PC-9 (cell line): ENCODE measurements around the gene SKI. TPM values are rescaled to one million over a fixed set of nuclear protein-coding genes. Genes with fewer than 3 reads are reported as not detected.

ENCODE experiments used
- BruUV-seq: library from RNA; stranded (reverse); fragments of 400-500 nt; replicated peaks from 2 replicates; lab custom pipeline; 2021; lab: Mats Ljungman, UMichigan
- CTCF ChIA-PET: fragments of 300-600 bp; sonication (Branson Sonifier 250); formaldehyde crosslinking; loops from one replicate; lab custom pipeline; 2022; ENCODE audit warnings: antibody characterized with exemption; lab: Charles Lee
- POLR2A ChIA-PET: fragments of 300-600 bp; sonication (Branson Sonifier 250); formaldehyde crosslinking; loops from one replicate; lab custom pipeline; 2022; ENCODE audit warnings: antibody characterized with exemption; ENCODE audit not compliant: unreplicated experiment; lab: Charles Lee
- DNase-seq, 2 experiments: peaks; one replicate each; pipeline versions ENCODE4 v3.0.0 to v3.0.0-alpha.2; 2015 to 2022; ENCODE audit warnings: mixed read lengths in 1 of 2
- H2AFZ ChIP-seq: fragments of 200-600 bp; sonication (generic); 2 replicates; pipeline ENCODE4 v1.8.1; 2017; ENCODE audit warnings: antibody characterized with exemption
- H3F3A ChIP-seq: fragments of 200-600 bp; sonication (generic); 2 replicates; pipeline ENCODE4 v1.8.1; 2017; ENCODE audit warnings: antibody characterized with exemption, mild to moderate bottlenecking, low read depth; ENCODE audit not compliant: insufficient read depth
- H3K27ac ChIP-seq: fragments of 200-600 bp; sonication (generic); 2 replicates; pipeline ENCODE4 v1.6.1; 2016; ENCODE audit warnings: mixed run types
- H3K27me3 ChIP-seq: fragments of 200-600 bp; sonication (generic); 2 replicates; pipeline ENCODE4 v1.6.1; 2016; ENCODE audit warnings: low read depth, mixed run types; ENCODE audit not compliant: insufficient read depth
- H3K36me3 ChIP-seq: fragments of 200-600 bp; sonication (generic); 2 replicates; pipeline ENCODE4 v1.6.1; 2016; ENCODE audit warnings: low read depth, mixed run types
- H3K4me1 ChIP-seq: fragments of 200-600 bp; sonication (generic); replicated peaks from 2 replicates; pipeline ENCODE4 v1.6.1; 2016; ENCODE audit warnings: mixed run types; ENCODE audit not compliant: insufficient read depth
- H3K4me2 ChIP-seq: fragments of 200-600 bp; sonication (generic); 2 replicates; pipeline ENCODE4 v1.6.1; 2017; ENCODE audit warnings: mixed run types
- H3K4me3 ChIP-seq: fragments of 200-600 bp; sonication (generic); 2 replicates; pipeline ENCODE4 v1.6.1; 2016; ENCODE audit warnings: mixed run types
- H3K79me2 ChIP-seq: fragments of 200-600 bp; sonication (generic); 2 replicates; pipeline ENCODE4 v1.6.1; 2017; ENCODE audit warnings: low read depth, mixed run types
- H3K9me2 ChIP-seq: fragments of 200-600 bp; sonication (generic); 2 replicates; pipeline ENCODE4 v1.8.1; 2017; ENCODE audit warnings: mild to moderate bottlenecking; ENCODE audit not compliant: insufficient read depth
- H3K9me3 ChIP-seq: fragments of 200-600 bp; sonication (generic); 2 replicates; pipeline ENCODE4 v1.8.1; 2016; ENCODE audit warnings: low read depth; ENCODE audit not compliant: insufficient read depth
- H4K20me1 ChIP-seq: fragments of 200-600 bp; sonication (generic); 2 replicates; pipeline ENCODE4 v1.8.1; 2017; ENCODE audit not compliant: insufficient read depth
- EZH2 ChIP-seq: fragments of 200-600 bp; sonication (generic); IDR thresholded peaks from 2 replicates; pipeline ENCODE4 v1.8.0; 2017; ENCODE audit warnings: antibody characterized with exemption, low read depth
- intact Hi-C: fragments of 100-400 bp; cut with micrococcal nuclease; formaldehyde crosslinking; loops from one replicate; pipeline ENCODE4 v1.10.0; 2022; ENCODE audit not compliant: unreplicated experiment
- total RNA-seq: library from RNA; stranded (reverse); gene quantifications from 2 replicates; pipeline ENCODE4 v1.2.3, GENCODE V29; 2021
- TF ChIP-seq, protein P1 (sequence below): fragments of 200-600 bp; sonication (generic); conservative IDR thresholded peaks from 2 replicates; pipeline ENCODE4 v1.6.1; 2017; ENCODE audit warnings: mixed run types, antibody characterized with exemption, mild to moderate bottlenecking, moderate library complexity

SKI gene
- total RNA-seq, 1 experiment from 2014 or later: 36.2 TPM

GRCh38 chr1:2319291-2319690 is 91.2 kb downstream of the SKI start:
- H3K4me3 ChIP-seq: no peak overlapping the region
- H3K4me2 ChIP-seq: no peak overlapping the region
- peaks cover 24% of the 10 kb centered on the region for H3K4me1 ChIP-seq
- POLR2A ChIA-PET: no interaction called here
- H4K20me1 ChIP-seq: no peaks in the 10 kb centered on the region
- no TSS peak for BruUV-seq
- CTCF ChIA-PET: no interaction called here
- intact Hi-C loops: loop anchor here (10.0 kb wide), 1 partner anchor 216 kb away; the partner anchor contains the start of gene HES5
- no peak for TF ChIP-seq EZH2
- TF ChIP-seq, protein P1, sequence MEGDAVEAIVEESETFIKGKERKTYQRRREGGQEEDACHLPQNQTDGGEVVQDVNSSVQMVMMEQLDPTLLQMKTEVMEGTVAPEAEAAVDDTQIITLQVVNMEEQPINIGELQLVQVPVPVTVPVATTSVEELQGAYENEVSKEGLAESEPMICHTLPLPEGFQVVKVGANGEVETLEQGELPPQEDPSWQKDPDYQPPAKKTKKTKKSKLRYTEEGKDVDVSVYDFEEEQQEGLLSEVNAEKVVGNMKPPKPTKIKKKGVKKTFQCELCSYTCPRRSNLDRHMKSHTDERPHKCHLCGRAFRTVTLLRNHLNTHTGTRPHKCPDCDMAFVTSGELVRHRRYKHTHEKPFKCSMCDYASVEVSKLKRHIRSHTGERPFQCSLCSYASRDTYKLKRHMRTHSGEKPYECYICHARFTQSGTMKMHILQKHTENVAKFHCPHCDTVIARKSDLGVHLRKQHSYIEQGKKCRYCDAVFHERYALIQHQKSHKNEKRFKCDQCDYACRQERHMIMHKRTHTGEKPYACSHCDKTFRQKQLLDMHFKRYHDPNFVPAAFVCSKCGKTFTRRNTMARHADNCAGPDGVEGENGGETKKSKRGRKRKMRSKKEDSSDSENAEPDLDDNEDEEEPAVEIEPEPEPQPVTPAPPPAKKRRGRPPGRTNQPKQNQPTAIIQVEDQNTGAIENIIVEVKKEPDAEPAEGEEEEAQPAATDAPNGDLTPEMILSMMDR: no peak
- no peaks in the 10 kb centered on the region for H3K79me2 ChIP-seq
- no peaks in the 10 kb centered on the region for H3K9me2 ChIP-seq
- peaks cover 13% of the 10 kb centered on the region; the same call in 1 of the 2 replicates for H3F3A ChIP-seq
- no peak overlapping the region for H3K27ac ChIP-seq
- H3K9me3 ChIP-seq: no peaks in the 10 kb centered on the region
- no peaks in the 10 kb centered on the region for H3K36me3 ChIP-seq
- DNase-seq: no peak
- peaks cover 5% of the 10 kb centered on the region; the same call in 1 of the 2 replicates for H3K27me3 ChIP-seq
- H2AFZ ChIP-seq: no peak overlapping the region

DNA sequence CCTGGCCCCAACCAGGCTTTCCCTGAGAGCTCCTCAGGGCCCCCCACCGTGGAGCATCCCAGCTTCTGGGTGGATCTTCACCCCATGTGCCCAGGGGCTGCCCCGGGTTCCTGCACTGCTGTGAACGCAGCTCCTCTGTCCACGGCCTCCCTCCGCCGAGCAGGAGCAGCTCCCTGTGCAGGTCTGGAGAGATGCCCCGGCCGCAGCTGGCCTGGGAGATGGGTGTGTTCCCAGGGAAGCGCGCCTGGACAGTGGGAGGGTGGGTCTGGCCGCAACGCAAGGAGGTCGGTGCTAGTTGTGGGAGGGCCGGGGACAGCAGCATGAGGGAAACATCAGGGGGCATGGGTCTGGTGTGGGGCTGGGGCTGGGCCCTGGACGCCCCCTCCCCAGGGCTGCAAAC is 91.9 kb downstream of the SKI start:
- Histone ChIP-seq H2AFZ (no peak overlapping the region), H3K27me3 (peaks cover 9% of the 10 kb centered on the region), H3K4me2 (no peak overlapping the region), H3K4me3 (no peak overlapping the region), H3K9me2 (no peaks in the 10 kb centered on the region), H3K36me3 (no peaks in the 10 kb centered on the region), H3K79me2 (no peaks in the 10 kb centered on the region), H3K4me1 (peaks cover 24% of the 10 kb centered on the region), H4K20me1 (no peaks in the 10 kb centered on the region), H3K9me3 (no peaks in the 10 kb centered on the region), H3K27ac (no peak overlapping the region), H3F3A (peaks cover 13% of the 10 kb centered on the region; the same call in 1 of the 2 replicates)
- CTCF ChIA-PET: no interaction called here
- DNase-seq: no peak
- TF ChIP-seq, protein P1: no peak
- no peak for TF ChIP-seq EZH2
- POLR2A ChIA-PET: no interaction called here
- intact Hi-C loops: no loop called here
- BruUV-seq: no TSS peak

- H4K20me1 ChIP-seq: no peaks in the 10 kb centered on the region
- no TSS peak for BruUV-seq
Observed at GRCh38 chr1:2320760-2321667, 92.9 kb downstream of the SKI start.

More at GRCh38 chr1:2320760-2321667, 92.9 kb downstream of the SKI start:
- ChIA-PET CTCF (no interaction called here), POLR2A (no interaction called here)
- no peak overlapping the region for H3K27ac ChIP-seq
- intact Hi-C loops: no loop called here
- peaks cover 21% of the 10 kb centered on the region for H3K4me1 ChIP-seq
- H3K36me3 ChIP-seq: no peaks in the 10 kb centered on the region
- H2AFZ ChIP-seq: no peak overlapping the region
- no peaks in the 10 kb centered on the region for H3K9me3 ChIP-seq
- TF ChIP-seq, protein P1: no peak
- no peak for TF ChIP-seq EZH2
- no peak overlapping the region for H3K4me3 ChIP-seq
- no peaks in the 10 kb centered on the region for H3K79me2 ChIP-seq
- H3K4me2 ChIP-seq: no peak overlapping the region; the same call in 1 of the 2 replicates
- no peak for DNase-seq
- H3F3A ChIP-seq: peaks cover 10% of the 10 kb centered on the region; the same call in 1 of the 2 replicates
- H3K27me3 ChIP-seq: peaks cover 9% of the 10 kb centered on the region
- H3K9me2 ChIP-seq: no peaks in the 10 kb centered on the region
